NOMO-1 treated with DMSO at 0.1 percent for 48 hours (cell line): Measurements from ENCODE around the gene CCR2.

Experiments used
- DNase-seq: peaks from one replicate; lab custom pipeline; 2025; ENCODE audit not compliant: unreplicated experiment; lab: John Stamatoyannopoulos, UW

The CCR2 gene

GRCh38 chr3:46354478-46354877 is 567 bp downstream of the CCR2 start:
- DNase-seq: no peak

DNA sequence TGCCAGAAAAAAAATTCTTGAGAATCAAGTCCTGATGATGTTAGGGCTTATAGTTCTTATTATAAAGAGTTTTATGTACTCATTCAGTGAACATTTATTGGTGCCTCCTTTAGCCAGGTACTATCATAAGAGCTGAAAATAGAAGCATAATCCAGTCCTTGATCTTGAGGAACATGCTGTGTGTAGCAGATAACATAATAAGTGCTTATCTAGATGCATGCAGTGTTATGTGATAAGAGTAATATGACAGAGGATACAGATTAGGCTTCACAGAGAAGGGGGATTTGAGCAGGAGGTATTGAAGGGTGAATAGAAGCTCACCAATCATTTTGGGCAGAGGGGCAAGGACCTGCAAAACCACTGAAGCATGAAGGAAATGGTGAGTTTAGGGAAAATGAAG is 1.1 kb downstream of the CCR2 start:
- no peak for DNase-seq

DNA sequence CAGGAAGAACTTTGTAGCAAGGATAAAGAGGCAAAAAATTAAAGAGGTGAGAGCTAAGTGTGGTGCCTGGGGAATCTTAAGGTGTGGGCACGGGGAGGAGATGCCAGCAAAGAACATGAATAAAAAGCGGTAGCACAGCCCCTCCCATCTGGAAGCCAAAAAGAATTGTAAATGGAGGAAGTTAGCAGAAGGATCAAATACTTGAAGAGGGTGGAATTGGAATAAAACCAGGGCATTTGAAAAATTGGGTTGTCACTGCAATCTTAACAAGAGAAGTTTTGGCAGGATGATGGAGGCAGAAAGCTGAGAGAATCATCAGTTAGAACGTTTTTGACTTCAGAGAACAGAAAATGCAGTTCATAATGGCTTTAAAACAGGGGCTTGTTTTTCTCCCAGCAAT is 2.4 kb downstream of the CCR2 start:
- peak; percentile 7 for DNase-seq

GRCh38 chr3:46356909-46357308 is 3.0 kb downstream of the CCR2 start:
- no peak for DNase-seq

DNA sequence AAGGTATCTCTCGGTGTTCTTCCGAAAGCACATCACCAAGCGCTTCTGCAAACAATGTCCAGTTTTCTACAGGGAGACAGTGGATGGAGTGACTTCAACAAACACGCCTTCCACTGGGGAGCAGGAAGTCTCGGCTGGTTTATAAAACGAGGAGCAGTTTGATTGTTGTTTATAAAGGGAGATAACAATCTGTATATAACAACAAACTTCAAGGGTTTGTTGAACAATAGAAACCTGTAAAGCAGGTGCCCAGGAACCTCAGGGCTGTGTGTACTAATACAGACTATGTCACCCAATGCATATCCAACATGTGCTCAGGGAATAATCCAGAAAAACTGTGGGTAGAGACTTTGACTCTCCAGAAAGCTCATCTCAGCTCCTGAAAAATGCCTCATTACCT is 4.6 kb downstream of the CCR2 start:
- no peak for DNase-seq

DNA sequence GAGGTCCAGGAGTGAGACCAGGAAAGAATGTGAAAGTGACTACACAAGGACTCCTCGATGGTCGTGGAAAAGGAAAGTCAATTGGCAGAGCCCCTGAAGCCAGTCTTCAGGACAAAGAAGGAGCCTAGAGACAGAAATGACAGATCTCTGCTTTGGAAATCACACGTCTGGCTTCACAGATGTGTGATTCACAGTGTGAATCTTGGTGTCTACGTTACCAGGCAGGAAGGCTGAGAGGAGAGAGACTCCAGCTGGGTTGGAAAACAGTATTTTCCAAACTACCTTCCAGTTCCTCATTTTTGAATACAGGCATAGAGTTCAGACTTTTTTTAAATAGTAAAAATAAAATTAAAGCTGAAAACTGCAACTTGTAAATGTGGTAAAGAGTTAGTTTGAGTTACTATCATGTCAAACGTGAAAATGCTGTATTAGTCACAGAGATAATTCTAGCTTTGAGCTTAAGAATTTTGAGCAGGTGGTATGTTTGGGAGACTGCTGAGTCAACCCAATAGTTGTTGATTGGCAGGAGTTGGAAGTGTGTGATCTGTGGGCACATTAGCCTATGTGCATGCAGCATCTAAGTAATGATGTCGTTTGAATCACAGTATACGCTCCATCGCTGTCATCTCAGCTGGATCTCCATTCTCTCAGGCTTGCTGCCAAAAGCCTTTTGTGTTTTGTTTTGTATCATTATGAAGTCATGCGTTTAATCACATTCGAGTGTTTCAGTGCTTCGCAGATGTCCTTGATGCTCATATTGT is 6.0 kb downstream of the CCR2 start:
- no peak for DNase-seq

- no peak for DNase-seq
Measured at GRCh38 chr3:46360907-46361306, 7.0 kb downstream of the CCR2 start.

DNA sequence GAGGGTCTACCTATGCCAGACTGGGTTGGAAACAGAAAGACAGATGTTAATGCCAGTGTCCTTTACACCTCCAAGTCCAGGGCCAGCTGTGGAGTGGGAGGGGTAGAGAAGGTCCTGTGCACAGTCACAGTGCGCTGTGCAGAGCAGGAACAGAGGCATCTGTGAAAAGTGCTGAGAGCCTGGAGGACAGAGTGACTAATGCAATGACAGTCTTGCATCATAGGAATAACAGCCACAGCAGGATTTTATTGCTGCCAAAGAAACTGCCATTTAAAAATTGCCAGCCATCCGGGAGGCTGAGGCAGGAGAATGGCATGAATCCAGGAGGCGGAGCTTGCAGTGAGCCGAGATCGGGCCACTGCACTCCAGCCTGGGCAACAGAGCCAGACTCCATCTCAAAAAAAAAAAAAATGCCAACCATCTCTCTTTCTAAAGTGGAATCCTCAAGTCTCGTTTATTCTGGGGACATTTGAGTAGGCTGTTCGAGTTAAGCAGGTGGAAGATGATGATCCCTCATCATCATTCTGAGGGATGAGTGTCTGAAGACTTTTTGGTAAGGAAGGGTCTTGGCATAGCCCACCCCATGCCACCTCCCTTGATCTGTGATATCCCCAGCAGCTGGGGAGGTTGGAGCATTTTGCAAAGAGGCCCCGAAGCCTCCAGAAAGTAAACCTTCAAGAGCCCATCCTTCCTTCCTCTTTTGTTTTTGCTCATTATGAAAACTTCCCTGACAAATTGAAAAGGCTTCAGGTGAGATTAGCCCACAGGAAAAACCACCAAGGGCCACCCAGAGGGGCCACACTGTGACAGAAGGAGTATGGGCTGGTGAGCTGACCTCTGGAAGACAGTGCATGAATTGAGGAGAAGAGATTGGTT is 7.7 kb downstream of the CCR2 start:
- peak; percentile 93 for DNase-seq

DNA sequence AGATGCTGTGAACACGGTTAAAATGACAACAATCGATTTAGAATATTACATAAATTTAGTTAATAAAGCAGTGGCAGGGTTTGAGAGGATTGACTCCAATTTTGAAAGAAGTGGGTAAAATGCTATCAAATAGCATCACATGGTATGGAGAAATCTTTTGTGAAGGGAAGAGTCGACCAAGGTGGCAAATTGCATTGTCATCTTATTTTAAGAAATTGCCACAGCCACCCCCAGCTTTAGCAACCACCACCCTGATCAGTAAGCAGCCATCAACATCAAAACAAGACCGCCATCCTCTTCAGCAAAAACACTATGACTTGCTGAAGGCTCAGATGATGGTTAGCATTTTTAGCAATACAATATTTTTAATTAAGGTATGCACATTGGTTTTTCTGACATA is 11.1 kb downstream of the CCR2 start:
- no peak for DNase-seq

GRCh38 chr3:46365737-46366524 is 12.0 kb downstream of the CCR2 start:
- DNase-seq: no peak

DNA sequence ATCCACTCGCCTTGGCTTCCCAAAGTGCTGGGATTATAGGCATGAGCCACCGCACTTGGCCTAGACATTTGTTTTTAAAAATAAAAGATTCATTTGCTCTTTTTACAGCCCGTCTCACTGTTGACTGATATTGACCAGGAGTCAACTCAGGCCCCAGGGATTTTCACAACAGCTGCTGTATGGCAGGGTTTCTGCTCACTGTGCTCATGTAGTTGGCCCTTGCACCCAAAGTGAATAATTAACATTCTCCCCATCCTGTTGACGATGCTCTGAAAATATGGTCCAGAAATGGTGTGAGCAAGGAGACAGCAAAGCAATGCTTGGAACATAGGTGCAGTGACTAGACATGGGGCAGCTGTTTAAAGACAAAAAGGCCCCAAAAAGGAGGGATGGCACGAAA is 13.9 kb downstream of the CCR2 start:
- DNase-seq: no peak

- DNase-seq: peak; percentile 97
Measured at GRCh38 chr3:46368569-46368968, 14.7 kb downstream of the CCR2 start.

DNA sequence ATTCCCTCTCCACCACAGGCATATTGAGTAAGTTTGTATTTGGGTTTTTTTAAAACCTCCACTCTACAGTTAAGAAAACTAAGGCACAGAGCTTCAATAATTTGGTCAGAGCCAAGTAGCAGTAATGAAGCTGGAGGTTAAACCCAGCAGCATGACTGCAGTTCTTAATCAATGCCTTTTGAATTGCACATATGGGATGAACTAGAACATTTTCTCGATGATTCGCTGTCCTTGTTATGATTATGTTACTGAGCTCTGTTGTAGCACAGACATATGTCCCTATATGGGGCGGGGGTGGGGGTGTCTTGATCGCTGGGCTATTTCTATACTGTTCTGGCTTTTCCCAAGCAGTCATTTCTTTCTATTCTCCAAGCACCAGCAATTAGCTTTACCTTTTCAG is 15.2 kb downstream of the CCR2 start:
- DNase-seq: no peak

DNA sequence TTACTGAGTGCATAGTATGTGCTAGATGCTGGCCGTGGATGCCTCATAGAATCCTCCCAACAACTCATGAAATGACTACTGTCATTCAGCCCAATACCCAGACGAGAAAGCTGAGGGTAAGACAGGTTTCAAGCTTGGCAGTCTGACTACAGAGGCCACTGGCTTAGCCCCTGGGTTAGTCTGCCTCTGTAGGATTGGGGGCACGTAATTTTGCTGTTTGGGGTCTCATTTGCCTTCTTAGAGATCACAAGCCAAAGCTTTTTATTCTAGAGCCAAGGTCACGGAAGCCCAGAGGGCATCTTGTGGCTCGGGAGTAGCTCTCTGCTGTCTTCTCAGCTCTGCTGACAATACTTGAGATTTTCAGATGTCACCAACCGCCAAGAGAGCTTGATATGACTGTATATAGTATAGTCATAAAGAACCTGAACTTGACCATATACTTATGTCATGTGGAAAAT is 15.8 kb downstream of the CCR2 start:
- no peak for DNase-seq

GRCh38 chr3:46370839-46371518 is 17.1 kb downstream of the CCR2 start, which contains the start of gene CCR5:
Gene CCR5, plus strand, starts transcription at chr3:46370946. Its CDS starts 1,957 bp downstream, at chr3:46372903.
- DNase-seq: peak; percentile 58

GRCh38 chr3:46371519-46372340 is 17.8 kb downstream of the CCR2 start:
- no peak for DNase-seq

DNA sequence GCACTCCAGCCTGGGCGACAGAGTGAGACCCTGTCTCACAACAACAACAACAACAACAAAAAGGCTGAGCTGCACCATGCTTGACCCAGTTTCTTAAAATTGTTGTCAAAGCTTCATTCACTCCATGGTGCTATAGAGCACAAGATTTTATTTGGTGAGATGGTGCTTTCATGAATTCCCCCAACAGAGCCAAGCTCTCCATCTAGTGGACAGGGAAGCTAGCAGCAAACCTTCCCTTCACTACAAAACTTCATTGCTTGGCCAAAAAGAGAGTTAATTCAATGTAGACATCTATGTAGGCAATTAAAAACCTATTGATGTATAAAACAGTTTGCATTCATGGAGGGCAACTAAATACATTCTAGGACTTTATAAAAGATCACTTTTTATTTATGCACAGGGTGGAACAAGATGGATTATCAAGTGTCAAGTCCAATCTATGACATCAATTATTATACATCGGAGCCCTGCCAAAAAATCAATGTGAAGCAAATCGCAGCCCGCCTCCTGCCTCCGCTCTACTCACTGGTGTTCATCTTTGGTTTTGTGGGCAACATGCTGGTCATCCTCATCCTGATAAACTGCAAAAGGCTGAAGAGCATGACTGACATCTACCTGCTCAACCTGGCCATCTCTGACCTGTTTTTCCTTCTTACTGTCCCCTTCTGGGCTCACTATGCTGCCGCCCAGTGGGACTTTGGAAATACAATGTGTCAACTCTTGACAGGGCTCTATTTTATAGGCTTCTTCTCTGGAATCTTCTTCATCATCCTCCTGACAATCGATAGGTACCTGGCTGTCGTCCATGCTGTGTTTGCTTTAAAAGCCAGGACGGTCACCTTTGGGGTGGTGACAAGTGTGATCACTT is 18.8 kb downstream of the CCR2 start:
- peak; percentile 71 for DNase-seq

GRCh38 chr3:46374755-46375154 is 20.8 kb downstream of the CCR2 start:
- DNase-seq: no peak

GRCh38 chr3:46375218-46375617 is 21.3 kb downstream of the CCR2 start:
- DNase-seq: no peak
